Thoracic aorta (tissue), 2 donors: ENCODE data around the gene LRRFIP1. TPM values are rescaled to one million over a fixed set of nuclear protein-coding genes. Genes with fewer than 3 reads are reported as not detected.
"Not testable (repeated sequence)": the region's sequence is repeated elsewhere in the genome, so short reads cannot be mapped to it uniquely, and the experiment has no call there.

Source experiments
- ATAC-seq: fragments of 150-250 bp; one replicate; pipeline ENCODE4 v1.8.0; 2017; ENCODE audit warnings: low read depth; ENCODE audit not compliant: insufficient number of reproducible peaks, low FRiP score
- DNase-seq: peaks from one replicate; pipeline ENCODE4 v3.0.0-alpha.2; 2020; ENCODE audit warnings: low spot score
- H3K27ac ChIP-seq, 2 donors: fragments of 200-600 bp; sonication (generic); 1 replicate in 1 of 2; 2 replicates in 1 of 2; pipeline ENCODE4 v1.5.1; 2016; ENCODE audit warnings: mild to moderate bottlenecking in 2 of 2, moderate library complexity in 2 of 2
- H3K27me3 ChIP-seq: fragments of 200-600 bp; sonication (generic); replicated peaks from 2 replicates; pipeline ENCODE4 v1.6.0; 2016; ENCODE audit warnings: mild to moderate bottlenecking; ENCODE audit not compliant: insufficient read depth
- H3K36me3 ChIP-seq: fragments of 200-600 bp; sonication (generic); one replicate; pipeline ENCODE4 v1.5.1; 2016
- H3K4me1 ChIP-seq, 2 donors: fragments of 200-600 bp; sonication (generic); 1 replicate in 1 of 2; 2 replicates in 1 of 2; pipeline versions ENCODE4 v1.5.1 to v1.6.0; 2016; ENCODE audit warnings: low read depth in 2 of 2, mild to moderate bottlenecking in 1 of 2; ENCODE audit not compliant: control insufficient read depth in 1 of 2
- H3K4me3 ChIP-seq: fragments of 200-600 bp; sonication (generic); 2 replicates; pipeline ENCODE4 v1.5.1; 2016; ENCODE audit warnings: mild to moderate bottlenecking
- H3K9me3 ChIP-seq: fragments of 200-600 bp; sonication (generic); 2 replicates; pipeline ENCODE4 v1.5.1; 2016
- CTCF ChIP-seq: fragments of 200-600 bp; sonication (generic); IDR thresholded peaks from one replicate; pipeline ENCODE4 v1.5.1; 2019; ENCODE audit warnings: antibody characterized with exemption
- total RNA-seq, 2 donors: library from RNA; depleted of rRNA; stranded (reverse); fragments of >200 nt; gene quantifications; one replicate each; pipeline versions ENCODE4 v1.1.0 to v1.2.3, GENCODE V29; 2016

Gene LRRFIP1
- total RNA-seq, 2 donors from 2014 or later: 196 to 244 TPM

GRCh38 chr2:237665713-237666143 is 38.3 kb downstream of the LRRFIP1 start:
- no peak overlapping the region for H3K4me3 ChIP-seq
- H3K27me3 ChIP-seq: no peaks in the 10 kb centered on the region
- DNase-seq: no peak
- no peak overlapping the region for H3K27ac ChIP-seq
- no peak for ATAC-seq
- peaks cover 21 to 58% of the 10 kb centered on the region in 2 donors for H3K4me1 ChIP-seq
- TF ChIP-seq CTCF: no peak
- H3K36me3 ChIP-seq: no peaks in the 10 kb centered on the region
- no peaks in the 10 kb centered on the region for H3K9me3 ChIP-seq

GRCh38 chr2:237666606-237667005 is 39.2 kb downstream of the LRRFIP1 start:
- H3K4me3 ChIP-seq: no peak overlapping the region
- peaks cover 21 to 58% of the 10 kb centered on the region in 2 donors for H3K4me1 ChIP-seq
- no peaks in the 10 kb centered on the region for H3K36me3 ChIP-seq
- no peak overlapping the region for H3K27ac ChIP-seq
- H3K27me3 ChIP-seq: no peaks in the 10 kb centered on the region
- TF ChIP-seq CTCF: no peak
- ATAC-seq (no peak), DNase-seq (no peak)
- no peaks in the 10 kb centered on the region for H3K9me3 ChIP-seq

GRCh38 chr2:237667050-237667576 is 39.7 kb downstream of the LRRFIP1 start:
- H3K4me3 ChIP-seq, ATAC-seq, H3K9me3 ChIP-seq, H3K36me3 ChIP-seq, H3K27me3 ChIP-seq, H3K27ac ChIP-seq, DNase-seq: not testable (repeated sequence)
- H3K4me1 ChIP-seq: peaks cover 17 to 55% of the 10 kb centered on the region in 2 donors

- H3K4me3 ChIP-seq: no peak overlapping the region
- ATAC-seq (no peak), DNase-seq (no peak)
- TF ChIP-seq CTCF: no peak
- peaks cover 13 to 55% of the 10 kb centered on the region in 2 donors for H3K4me1 ChIP-seq
- H3K36me3 ChIP-seq: no peaks in the 10 kb centered on the region
- no peaks in the 10 kb centered on the region for H3K9me3 ChIP-seq
- H3K27ac ChIP-seq: no peak overlapping the region
- no peaks in the 10 kb centered on the region for H3K27me3 ChIP-seq
Measured at GRCh38 chr2:237667893-237668292, 40.5 kb downstream of the LRRFIP1 start.

GRCh38 chr2:237668440-237668839 is 41.1 kb downstream of the LRRFIP1 start:
- peaks cover 8 to 55% of the 10 kb centered on the region in 2 donors for H3K4me1 ChIP-seq
- H3K27me3 ChIP-seq: no peaks in the 10 kb centered on the region
- no peak overlapping the region for H3K4me3 ChIP-seq
- no peak for ATAC-seq
- no peaks in the 10 kb centered on the region for H3K36me3 ChIP-seq
- TF ChIP-seq CTCF: no peak
- no peaks in the 10 kb centered on the region for H3K9me3 ChIP-seq
- DNase-seq: no peak
- H3K27ac ChIP-seq: no peak overlapping the region

- Histone ChIP-seq H3K4me1 (peaks cover 7 to 55% of the 10 kb centered on the region in 2 donors), H3K9me3 (no peaks in the 10 kb centered on the region), H3K36me3 (no peaks in the 10 kb centered on the region), H3K27me3 (no peaks in the 10 kb centered on the region), H3K4me3 (no peak overlapping the region), H3K27ac (peak overlapping the region in 1 of 2 donors; percentile 51)
- TF ChIP-seq CTCF: no peak
- DNase-seq (no peak), ATAC-seq (no peak)
Measured at GRCh38 chr2:237669283-237669627, 41.9 kb downstream of the LRRFIP1 start.
